PC-9 (cell line): ENCODE data around the gene ANKRD63. TPM values are rescaled to one million over a fixed set of nuclear protein-coding genes. Genes with fewer than 3 reads are reported as not detected.

Experiments
- BruUV-seq: library from RNA; stranded (reverse); fragments of 400-500 nt; replicated peaks from 2 replicates; lab custom pipeline; 2021; lab: Mats Ljungman, UMichigan
- CTCF ChIA-PET: fragments of 300-600 bp; sonication (Branson Sonifier 250); formaldehyde crosslinking; loops from one replicate; lab custom pipeline; 2022; ENCODE audit warnings: antibody characterized with exemption; lab: Charles Lee
- POLR2A ChIA-PET: fragments of 300-600 bp; sonication (Branson Sonifier 250); formaldehyde crosslinking; loops from one replicate; lab custom pipeline; 2022; ENCODE audit warnings: antibody characterized with exemption; ENCODE audit not compliant: unreplicated experiment; lab: Charles Lee
- DNase-seq, 2 experiments: peaks; one replicate each; pipeline versions ENCODE4 v3.0.0 to v3.0.0-alpha.2; 2015 to 2022; ENCODE audit warnings: mixed read lengths in 1 of 2
- H2AFZ ChIP-seq: fragments of 200-600 bp; sonication (generic); 2 replicates; pipeline ENCODE4 v1.8.1; 2017; ENCODE audit warnings: antibody characterized with exemption
- H3F3A ChIP-seq: fragments of 200-600 bp; sonication (generic); 2 replicates; pipeline ENCODE4 v1.8.1; 2017; ENCODE audit warnings: antibody characterized with exemption, mild to moderate bottlenecking, low read depth; ENCODE audit not compliant: insufficient read depth
- H3K27ac ChIP-seq: fragments of 200-600 bp; sonication (generic); 2 replicates; pipeline ENCODE4 v1.6.1; 2016; ENCODE audit warnings: mixed run types
- H3K27me3 ChIP-seq: fragments of 200-600 bp; sonication (generic); 2 replicates; pipeline ENCODE4 v1.6.1; 2016; ENCODE audit warnings: low read depth, mixed run types; ENCODE audit not compliant: insufficient read depth
- H3K36me3 ChIP-seq: fragments of 200-600 bp; sonication (generic); 2 replicates; pipeline ENCODE4 v1.6.1; 2016; ENCODE audit warnings: low read depth, mixed run types
- H3K4me1 ChIP-seq: fragments of 200-600 bp; sonication (generic); replicated peaks from 2 replicates; pipeline ENCODE4 v1.6.1; 2016; ENCODE audit warnings: mixed run types; ENCODE audit not compliant: insufficient read depth
- H3K4me2 ChIP-seq: fragments of 200-600 bp; sonication (generic); 2 replicates; pipeline ENCODE4 v1.6.1; 2017; ENCODE audit warnings: mixed run types
- H3K4me3 ChIP-seq: fragments of 200-600 bp; sonication (generic); 2 replicates; pipeline ENCODE4 v1.6.1; 2016; ENCODE audit warnings: mixed run types
- H3K79me2 ChIP-seq: fragments of 200-600 bp; sonication (generic); 2 replicates; pipeline ENCODE4 v1.6.1; 2017; ENCODE audit warnings: low read depth, mixed run types
- H3K9me2 ChIP-seq: fragments of 200-600 bp; sonication (generic); 2 replicates; pipeline ENCODE4 v1.8.1; 2017; ENCODE audit warnings: mild to moderate bottlenecking; ENCODE audit not compliant: insufficient read depth
- H3K9me3 ChIP-seq: fragments of 200-600 bp; sonication (generic); 2 replicates; pipeline ENCODE4 v1.8.1; 2016; ENCODE audit warnings: low read depth; ENCODE audit not compliant: insufficient read depth
- H4K20me1 ChIP-seq: fragments of 200-600 bp; sonication (generic); 2 replicates; pipeline ENCODE4 v1.8.1; 2017; ENCODE audit not compliant: insufficient read depth
- EZH2 ChIP-seq: fragments of 200-600 bp; sonication (generic); IDR thresholded peaks from 2 replicates; pipeline ENCODE4 v1.8.0; 2017; ENCODE audit warnings: antibody characterized with exemption, low read depth
- intact Hi-C: fragments of 100-400 bp; cut with micrococcal nuclease; formaldehyde crosslinking; loops from one replicate; pipeline ENCODE4 v1.10.0; 2022; ENCODE audit not compliant: unreplicated experiment
- total RNA-seq: library from RNA; stranded (reverse); gene quantifications from 2 replicates; pipeline ENCODE4 v1.2.3, GENCODE V29; 2021
- TF ChIP-seq, protein P1 (sequence below): fragments of 200-600 bp; sonication (generic); conservative IDR thresholded peaks from 2 replicates; pipeline ENCODE4 v1.6.1; 2017; ENCODE audit warnings: mixed run types, antibody characterized with exemption, mild to moderate bottlenecking, moderate library complexity

Gene ANKRD63
- total RNA-seq, 1 experiment from 2014 or later = not detected

DNA sequence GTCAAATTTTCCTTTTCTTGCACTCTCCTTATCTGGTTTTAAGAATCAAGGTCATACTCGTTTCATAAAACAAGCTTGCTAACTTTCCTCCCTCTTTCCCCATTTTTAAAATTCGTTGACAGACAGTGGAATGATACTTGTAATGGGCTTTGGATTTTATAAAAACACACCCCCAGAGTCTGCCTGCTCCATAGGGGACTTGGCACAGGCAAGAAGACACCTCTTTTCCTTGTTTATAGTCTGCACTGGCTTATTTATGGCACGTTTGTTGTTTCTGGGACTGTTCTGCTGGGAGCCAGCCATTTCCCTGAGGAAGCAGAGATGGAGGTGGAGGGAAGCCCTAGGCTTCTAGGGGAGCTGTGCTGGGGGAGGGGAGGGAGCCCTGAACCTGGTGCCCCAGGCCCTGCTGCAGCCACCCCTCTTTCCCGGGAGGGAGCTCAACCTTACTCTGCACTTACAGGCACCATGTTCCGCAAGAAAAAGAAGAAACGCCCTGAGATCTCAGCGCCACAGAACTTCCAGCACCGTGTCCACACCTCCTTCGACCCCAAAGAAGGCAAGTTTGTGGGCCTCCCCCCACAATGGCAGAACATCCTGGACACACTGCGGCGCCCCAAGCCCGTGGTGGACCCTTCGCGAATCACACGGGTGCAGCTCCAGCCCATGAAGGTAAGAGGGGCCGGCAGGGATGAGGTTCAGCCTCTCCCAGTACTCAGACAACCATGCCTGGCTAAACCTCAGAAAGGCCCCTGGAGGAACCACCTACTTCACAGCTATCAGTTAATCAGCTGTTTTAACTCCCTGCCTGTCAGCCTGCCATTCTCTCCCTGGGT lies 18.3 kb downstream of the ANKRD63 start:
- DNase-seq = no peak
- Histone ChIP-seq H3K9me3 (no peaks in the 10 kb centered on the region), H3K36me3 (no peaks in the 10 kb centered on the region), H3F3A (peaks cover 14% of the 10 kb centered on the region), H4K20me1 (no peaks in the 10 kb centered on the region), H3K9me2 (no peaks in the 10 kb centered on the region), H3K27me3 (no peaks in the 10 kb centered on the region), H3K79me2 (no peaks in the 10 kb centered on the region), H3K4me3 (no peak overlapping the region), H3K4me1 (peaks cover 17% of the 10 kb centered on the region), H2AFZ (no peak overlapping the region), H3K4me2 (no peak overlapping the region), H3K27ac (no peak overlapping the region)
- CTCF ChIA-PET = no interaction called here
- TF ChIP-seq EZH2 = no peak
- TF ChIP-seq, protein P1, sequence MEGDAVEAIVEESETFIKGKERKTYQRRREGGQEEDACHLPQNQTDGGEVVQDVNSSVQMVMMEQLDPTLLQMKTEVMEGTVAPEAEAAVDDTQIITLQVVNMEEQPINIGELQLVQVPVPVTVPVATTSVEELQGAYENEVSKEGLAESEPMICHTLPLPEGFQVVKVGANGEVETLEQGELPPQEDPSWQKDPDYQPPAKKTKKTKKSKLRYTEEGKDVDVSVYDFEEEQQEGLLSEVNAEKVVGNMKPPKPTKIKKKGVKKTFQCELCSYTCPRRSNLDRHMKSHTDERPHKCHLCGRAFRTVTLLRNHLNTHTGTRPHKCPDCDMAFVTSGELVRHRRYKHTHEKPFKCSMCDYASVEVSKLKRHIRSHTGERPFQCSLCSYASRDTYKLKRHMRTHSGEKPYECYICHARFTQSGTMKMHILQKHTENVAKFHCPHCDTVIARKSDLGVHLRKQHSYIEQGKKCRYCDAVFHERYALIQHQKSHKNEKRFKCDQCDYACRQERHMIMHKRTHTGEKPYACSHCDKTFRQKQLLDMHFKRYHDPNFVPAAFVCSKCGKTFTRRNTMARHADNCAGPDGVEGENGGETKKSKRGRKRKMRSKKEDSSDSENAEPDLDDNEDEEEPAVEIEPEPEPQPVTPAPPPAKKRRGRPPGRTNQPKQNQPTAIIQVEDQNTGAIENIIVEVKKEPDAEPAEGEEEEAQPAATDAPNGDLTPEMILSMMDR = no peak
- no TSS peak for BruUV-seq
- intact Hi-C loops = no loop called here
- POLR2A ChIA-PET = no interaction called here

DNA sequence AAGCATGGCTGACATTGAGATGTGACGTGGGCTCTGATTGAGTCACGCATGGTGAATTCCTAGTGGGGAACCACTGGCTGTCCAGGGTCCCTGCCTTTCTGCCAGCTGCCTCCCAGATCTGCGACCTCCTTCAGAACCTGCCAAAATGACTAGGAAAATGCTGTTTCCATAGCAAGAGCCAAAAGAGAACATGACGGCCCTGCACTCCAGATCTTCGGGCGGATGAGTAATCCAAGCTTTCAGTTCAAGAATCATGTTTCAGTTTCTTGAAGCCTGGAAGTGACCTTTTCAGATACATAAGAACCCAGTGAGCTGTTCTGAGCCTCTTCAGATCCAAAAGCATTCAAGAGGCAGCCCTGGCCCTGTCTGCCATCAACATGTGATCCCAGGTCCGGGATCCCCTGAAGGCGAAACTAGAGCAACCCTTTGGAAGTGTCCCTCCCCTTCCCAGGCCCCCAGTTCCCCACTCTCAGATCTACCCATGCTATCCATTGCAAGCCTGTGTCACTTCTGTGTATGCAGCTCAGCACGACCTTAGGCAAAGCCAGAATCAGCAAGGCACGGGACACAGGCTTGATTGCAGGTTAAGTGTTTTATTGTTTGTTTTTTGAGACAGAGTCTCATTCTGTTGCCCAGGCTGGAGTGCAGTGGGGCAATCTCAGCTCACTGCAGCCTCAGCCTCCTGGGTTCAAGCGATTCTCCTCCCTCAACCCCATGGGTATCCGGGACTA lies 19.7 kb downstream of the ANKRD63 start:
- TF ChIP-seq EZH2 = no peak
- TF ChIP-seq, protein P1 = no peak
- POLR2A ChIA-PET = no interaction called here
- no peaks in the 10 kb centered on the region for H3K36me3 ChIP-seq

DNA sequence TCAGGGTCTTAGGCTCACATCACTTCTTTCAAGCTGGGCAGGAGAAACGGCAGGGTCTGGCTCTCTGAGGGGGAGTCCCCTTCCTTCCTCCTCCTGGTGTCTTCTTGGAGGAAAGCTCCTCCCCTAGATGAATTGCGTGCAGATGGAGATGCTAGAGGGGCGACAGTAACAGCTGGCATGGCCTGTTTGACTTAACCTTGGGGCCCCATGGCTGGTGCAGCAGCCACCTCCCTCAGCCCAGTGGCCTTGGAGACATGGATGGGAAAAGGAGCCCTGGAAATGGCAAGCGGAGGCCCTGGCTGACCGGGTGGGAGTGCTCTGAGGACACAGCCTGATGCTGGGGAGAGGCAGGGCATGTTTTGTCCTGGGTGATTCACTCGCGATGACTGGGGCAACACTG lies 23.8 kb downstream of the ANKRD63 start:
- CTCF ChIA-PET = interaction anchor here (1.0 kb wide), 1 partner anchor 16 kb away, joined by 4 read pairs; no protein-coding TSS in a partner anchor
- H3K36me3 ChIP-seq = no peaks in the 10 kb centered on the region
- H2AFZ ChIP-seq = no peak overlapping the region

More for the DNA sequence above, 19.7 kb downstream of the ANKRD63 start:
- Histone ChIP-seq H3K4me3 (no peak overlapping the region), H3F3A (peaks cover 21% of the 10 kb centered on the region), H3K9me3 (no peaks in the 10 kb centered on the region), H3K27me3 (no peaks in the 10 kb centered on the region), H2AFZ (no peak overlapping the region), H4K20me1 (no peaks in the 10 kb centered on the region), H3K79me2 (no peaks in the 10 kb centered on the region), H3K9me2 (no peaks in the 10 kb centered on the region), H3K27ac (no peak overlapping the region), H3K4me1 (peaks cover 27% of the 10 kb centered on the region), H3K4me2 (no peak overlapping the region)
- CTCF ChIA-PET = interaction anchor here (0.6 to 0.7 kb wide), 2 partner anchors 24 to 45 kb away, joined by 3 to 5 read pairs; no protein-coding TSS in a partner anchor
- BruUV-seq = no TSS peak
- intact Hi-C loops = no loop called here
- no peak for DNase-seq

More for the DNA sequence above, 23.8 kb downstream of the ANKRD63 start:
- Histone ChIP-seq H3K4me2 (peak overlapping the region; percentile 51), H4K20me1 (no peaks in the 10 kb centered on the region), H3K9me2 (no peaks in the 10 kb centered on the region), H3K4me1 (peaks cover 21% of the 10 kb centered on the region), H3K27me3 (no peaks in the 10 kb centered on the region), H3K27ac (no peak overlapping the region), H3K79me2 (no peaks in the 10 kb centered on the region), H3F3A (peaks cover 14% of the 10 kb centered on the region; the same call in 1 of the 2 replicates), H3K9me3 (no peaks in the 10 kb centered on the region), H3K4me3 (no peak overlapping the region)
- intact Hi-C loops = loop anchor here (10.0 kb wide), 1 partner anchor 154 kb away; the partner anchor contains the start of gene BMF
- no peak for TF ChIP-seq EZH2
- TF ChIP-seq, protein P1 = no peak
- POLR2A ChIA-PET = no interaction called here
- DNase-seq = peak in 1 of 2 experiments; percentile 25
- no TSS peak for BruUV-seq
